Neuronal stem cell (in vitro differentiated cells): Measurements from ENCODE around the gene CELSR3.

Source experiments
- DNase-seq: peaks from one replicate; pipeline ENCODE4 v3.0.0-alpha.2; 2013; ENCODE audit warnings: low spot score
- H2AFZ ChIP-seq: one replicate; pipeline ENCODE4 v1.6.1; 2013; ENCODE audit warnings: mild to moderate bottlenecking, low read length, inconsistent platforms
- H2AK5ac ChIP-seq: 2 replicates; pipeline ENCODE4 v1.6.1; 2013; ENCODE audit warnings: low read depth, mild to moderate bottlenecking, inconsistent platforms, low read length, moderate library complexity, mixed read lengths
- H2BK120ac ChIP-seq: 2 replicates; pipeline ENCODE4 v1.6.1; 2013; ENCODE audit warnings: low read depth, mild to moderate bottlenecking, inconsistent platforms, low read length, moderate library complexity, mixed read lengths
- H2BK12ac ChIP-seq: one replicate; pipeline ENCODE4 v1.6.1; 2013; ENCODE audit warnings: low read length, inconsistent platforms
- H2BK15ac ChIP-seq: 2 replicates; pipeline ENCODE4 v1.6.1; 2013; ENCODE audit warnings: mild to moderate bottlenecking, low read length, inconsistent platforms, mixed read lengths
- H2BK5ac ChIP-seq: one replicate; pipeline ENCODE4 v1.6.1; 2013; ENCODE audit warnings: inconsistent platforms, mild to moderate bottlenecking, low read length, moderate library complexity
- H3K14ac ChIP-seq: one replicate; pipeline ENCODE4 v1.6.1; 2013; ENCODE audit warnings: low read length, inconsistent platforms
- H3K18ac ChIP-seq: 2 replicates; pipeline ENCODE4 v1.6.1; 2013; ENCODE audit warnings: low read length, inconsistent platforms
- H3K23ac ChIP-seq: 2 replicates; pipeline ENCODE4 v1.6.1; 2013; ENCODE audit warnings: low read depth, mild to moderate bottlenecking, mixed read lengths, low read length, inconsistent platforms; ENCODE audit not compliant: poor library complexity
- H3K27ac ChIP-seq: replicated peaks from 3 replicates; pipeline ENCODE4 v1.5.1; 2013; ENCODE audit warnings: low read length, inconsistent platforms
- H3K27me3 ChIP-seq, 3 experiments: 2 replicates each; pipeline ENCODE4 v1.6.1; 2013; ENCODE audit warnings: low read length in 3 of 3, mild to moderate bottlenecking in 2 of 3, inconsistent platforms in 1 of 3, low read depth in 1 of 3, mixed read lengths in 1 of 3, moderate library complexity in 1 of 3; ENCODE audit not compliant: control insufficient read depth in 3 of 3, insufficient read depth in 3 of 3
- H3K36me3 ChIP-seq, 2 donors: replicated peaks in 1 of 2; 2 replicates each; pipeline ENCODE4 v1.6.1; 2013; ENCODE audit warnings: low read length in 2 of 2; ENCODE audit not compliant: control insufficient read depth in 2 of 2, insufficient read depth in 2 of 2
- H3K4ac ChIP-seq: 2 replicates; pipeline ENCODE4 v1.6.1; 2013; ENCODE audit warnings: inconsistent platforms, mild to moderate bottlenecking, low read length, moderate library complexity
- H3K4me1 ChIP-seq, 2 donors: 1 replicate in 1 of 2; 2 replicates in 1 of 2; pipeline ENCODE4 v1.6.1; 2013; ENCODE audit warnings: low read length in 2 of 2, low read depth in 1 of 2; ENCODE audit not compliant: control insufficient read depth in 2 of 2, insufficient read depth in 1 of 2
- H3K4me2 ChIP-seq: one replicate; pipeline ENCODE4 v1.6.1; 2013; ENCODE audit warnings: mild to moderate bottlenecking, low read length, inconsistent platforms; ENCODE audit not compliant: insufficient read depth, poor library complexity, severe bottlenecking
- H3K4me3 ChIP-seq, 2 donors: 2 replicates each; pipeline ENCODE4 v1.5.1; 2013; ENCODE audit warnings: low read length in 2 of 2, mild to moderate bottlenecking in 2 of 2, inconsistent platforms in 1 of 2, moderate library complexity in 1 of 2
- H3K79me1 ChIP-seq: one replicate; pipeline ENCODE4 v1.6.1; 2013; ENCODE audit warnings: low read depth, mild to moderate bottlenecking, inconsistent platforms, low read length, moderate library complexity
- H3K9ac ChIP-seq: one replicate; pipeline ENCODE4 v1.6.1; 2013; ENCODE audit warnings: mild to moderate bottlenecking, low read depth, low read length, inconsistent platforms; ENCODE audit not compliant: poor library complexity
- H3K9me3 ChIP-seq, 2 donors: replicated peaks in 1 of 2; 2 replicates each; pipeline versions ENCODE3 to v1.6.1; 2013; ENCODE audit warnings: low read length in 2 of 2, mild to moderate bottlenecking in 2 of 2, inconsistent platforms in 1 of 2, low read depth in 1 of 2, mixed read lengths in 1 of 2, moderate library complexity in 1 of 2; ENCODE audit not compliant: control insufficient read depth in 2 of 2, insufficient read depth in 1 of 2
- H4K8ac ChIP-seq: one replicate; pipeline ENCODE4 v1.6.1; 2013; ENCODE audit warnings: low read depth, mild to moderate bottlenecking, inconsistent platforms, low read length, moderate library complexity
- H4K91ac ChIP-seq: one replicate; pipeline ENCODE4 v1.6.1; 2013; ENCODE audit warnings: low read length, low read depth, mild to moderate bottlenecking, inconsistent platforms; ENCODE audit not compliant: poor library complexity
- WGBS, 2 donors: extraction: QIAGEN DNeasy Blood & Tissue Kit; methylation state at CpG; one replicate each; pipeline ENCODE4 v1.1.7; 2013; ENCODE audit warnings: missing lambda C conversion rate in 2 of 2, mixed read lengths in 1 of 2; ENCODE audit not compliant: insufficient read length in 2 of 2, insufficient replicate concordance in 1 of 2; ENCODE audit errors: extremely low coverage in 2 of 2; 5-methylcytosine and 5-hydroxymethylcytosine counted together

The CELSR3 gene

GRCh38 chr3:48678566-48679380 lies 16.1 kb upstream of the CELSR3 start:
- no peak for DNase-seq
- H3K14ac ChIP-seq = no peak overlapping the region
- H2BK120ac ChIP-seq = no peak overlapping the region
- H3K9me3 ChIP-seq = no peaks in the 10 kb centered on the region
- H2BK12ac ChIP-seq = no peak overlapping the region
- peaks cover 68 to 91% of the 10 kb centered on the region in 2 donors for H3K36me3 ChIP-seq
- H3K4ac ChIP-seq = no peak overlapping the region
- H3K79me1 ChIP-seq = no peaks in the 10 kb centered on the region
- H4K8ac ChIP-seq = no peak overlapping the region
- no peak overlapping the region for H4K91ac ChIP-seq
- H3K4me1 ChIP-seq = peaks cover 0 to 3% of the 10 kb centered on the region in 2 donors
- H3K4me3 ChIP-seq = no peak overlapping the region
- H3K23ac ChIP-seq = peak overlapping the region; percentile 34
- H2BK5ac ChIP-seq = no peak overlapping the region
- no peak overlapping the region for H2BK15ac ChIP-seq
- no peaks in the 10 kb centered on the region for H3K27me3 ChIP-seq
- no CpG with 5 or more reads among the region's 24 CpGs for WGBS, 2 donors
- H3K27ac ChIP-seq = no peak overlapping the region
- H2AK5ac ChIP-seq = no peak overlapping the region
- no peak overlapping the region for H2AFZ ChIP-seq
- no peak overlapping the region for H3K9ac ChIP-seq
- no peak overlapping the region for H3K18ac ChIP-seq
- H3K4me2 ChIP-seq = no peak overlapping the region

GRCh38 chr3:48678056-48678455 lies 15.4 kb upstream of the CELSR3 start:
- Histone ChIP-seq H2AK5ac (no peak overlapping the region), H3K23ac (peak overlapping the region; percentile 34), H3K4me2 (no peak overlapping the region), H2BK120ac (no peak overlapping the region), H3K9me3 (no peaks in the 10 kb centered on the region), H3K27me3 (no peaks in the 10 kb centered on the region), H2AFZ (no peak overlapping the region), H3K4me1 (no peaks in the 10 kb centered on the region), H3K4ac (no peak overlapping the region), H4K8ac (no peak overlapping the region), H3K79me1 (no peaks in the 10 kb centered on the region), H4K91ac (no peak overlapping the region), H3K36me3 (peaks cover 68 to 88% of the 10 kb centered on the region in 2 donors), H2BK15ac (no peak overlapping the region), H2BK5ac (no peak overlapping the region), H3K4me3 (no peak overlapping the region), H3K14ac (no peak overlapping the region), H3K27ac (no peak overlapping the region), H3K9ac (no peak overlapping the region), H2BK12ac (no peak overlapping the region), H3K18ac (no peak overlapping the region)
- no CpG with 5 or more reads among the region's 4 CpGs for WGBS, 2 donors
- DNase-seq = no peak

- no peak overlapping the region for H2BK120ac ChIP-seq
- no peak overlapping the region for H3K4me3 ChIP-seq
- H4K8ac ChIP-seq = no peak overlapping the region
- no peaks in the 10 kb centered on the region for H3K27me3 ChIP-seq
- H2BK12ac ChIP-seq = no peak overlapping the region
- no peaks in the 10 kb centered on the region for H3K4me1 ChIP-seq
- no peaks in the 10 kb centered on the region for H3K79me1 ChIP-seq
- no peak overlapping the region for H3K18ac ChIP-seq
- peaks cover 0 to 2% of the 10 kb centered on the region in 2 donors for H3K9me3 ChIP-seq
- no peak overlapping the region for H2BK5ac ChIP-seq
- H4K91ac ChIP-seq = no peak overlapping the region
- H3K4ac ChIP-seq = peak overlapping the region; percentile 91
- H3K36me3 ChIP-seq = peaks cover 50 to 78% of the 10 kb centered on the region in 2 donors
- no peak overlapping the region for H3K14ac ChIP-seq
- no CpG with 5 or more reads among the region's 9 CpGs for WGBS, 2 donors
- H2AK5ac ChIP-seq = no peak overlapping the region
- no peak overlapping the region for H3K4me2 ChIP-seq
- no peak overlapping the region for H3K9ac ChIP-seq
- no peak for DNase-seq
- no peak overlapping the region for H2AFZ ChIP-seq
- H3K27ac ChIP-seq = no peak overlapping the region
- H2BK15ac ChIP-seq = no peak overlapping the region
- peak overlapping the region; percentile 70 for H3K23ac ChIP-seq
Observed at GRCh38 chr3:48674505-48674904, 11.8 kb upstream of the CELSR3 start.

- no peaks in the 10 kb centered on the region for H3K27me3 ChIP-seq
- no peak overlapping the region for H3K27ac ChIP-seq
- H2BK12ac ChIP-seq = no peak overlapping the region
- H2BK15ac ChIP-seq = no peak overlapping the region
- peaks cover 0 to 2% of the 10 kb centered on the region in 2 donors for H3K9me3 ChIP-seq
- no peak overlapping the region for H4K8ac ChIP-seq
- no peak for DNase-seq
- H3K9ac ChIP-seq = no peak overlapping the region
- no peak overlapping the region for H4K91ac ChIP-seq
- H3K36me3 ChIP-seq = peaks cover 33 to 60% of the 10 kb centered on the region in 2 donors
- H3K23ac ChIP-seq = no peak overlapping the region
- no peaks in the 10 kb centered on the region for H3K79me1 ChIP-seq
- no peak overlapping the region for H3K4me3 ChIP-seq
- no peak overlapping the region for H2BK5ac ChIP-seq
- H2BK120ac ChIP-seq = no peak overlapping the region
- H3K14ac ChIP-seq = no peak overlapping the region
- no peak overlapping the region for H2AK5ac ChIP-seq
- no peak overlapping the region for H3K18ac ChIP-seq
- H3K4me2 ChIP-seq = no peak overlapping the region
- no peak overlapping the region for H2AFZ ChIP-seq
- no peaks in the 10 kb centered on the region for H3K4me1 ChIP-seq
- no CpG with 5 or more reads among the region's 1 CpG for WGBS, 2 donors
- no peak overlapping the region for H3K4ac ChIP-seq
Observed at GRCh38 chr3:48672522-48672921, 9.8 kb upstream of the CELSR3 start.
